Neutrophil (primary cell): ENCODE results near the gene NTN5.

Source experiments
- H3K27ac ChIP-seq: fragments of 200-600 bp; sonication (generic); 2 replicates; pipeline ENCODE4 v1.5.1; 2016; ENCODE audit warnings: mild to moderate bottlenecking, moderate library complexity
- H3K27me3 ChIP-seq: fragments of 200-600 bp; sonication (generic); 2 replicates; pipeline ENCODE4 v1.6.0; 2016; ENCODE audit warnings: mild to moderate bottlenecking
- H3K36me3 ChIP-seq: fragments of 200-600 bp; sonication (generic); 2 replicates; pipeline ENCODE4 v1.5.1; 2017
- H3K4me1 ChIP-seq, 2 experiments: fragments of 200-600 bp in 1 of 2; sonication (generic) in 1 of 2; 1 replicate in 1 of 2; 2 replicates in 1 of 2; pipeline versions ENCODE4 v1.5.1 to v1.6.1; 2013 to 2016; ENCODE audit warnings: low read depth in 1 of 2, low read length in 1 of 2, mild to moderate bottlenecking in 1 of 2, moderate library complexity in 1 of 2; ENCODE audit not compliant: control insufficient read depth in 1 of 2, insufficient read depth in 1 of 2
- H3K4me3 ChIP-seq, 2 experiments: fragments of 200-600 bp in 1 of 2; sonication (generic) in 1 of 2; 1 replicate in 1 of 2; 2 replicates in 1 of 2; pipeline ENCODE4 v1.5.1; 2013 to 2016; ENCODE audit warnings: low read depth in 1 of 2, low read length in 1 of 2, mild to moderate bottlenecking in 1 of 2, moderate library complexity in 1 of 2
- H3K9me3 ChIP-seq: fragments of 200-600 bp; sonication (generic); 2 replicates; pipeline ENCODE4 v1.5.1; 2016
- TF ChIP-seq, protein P1 (sequence below): fragments of 200-600 bp; sonication (generic); IDR thresholded peaks from 2 replicates; pipeline ENCODE4 v1.5.1; 2016; ENCODE audit warnings: antibody characterized with exemption

Gene NTN5

DNA sequence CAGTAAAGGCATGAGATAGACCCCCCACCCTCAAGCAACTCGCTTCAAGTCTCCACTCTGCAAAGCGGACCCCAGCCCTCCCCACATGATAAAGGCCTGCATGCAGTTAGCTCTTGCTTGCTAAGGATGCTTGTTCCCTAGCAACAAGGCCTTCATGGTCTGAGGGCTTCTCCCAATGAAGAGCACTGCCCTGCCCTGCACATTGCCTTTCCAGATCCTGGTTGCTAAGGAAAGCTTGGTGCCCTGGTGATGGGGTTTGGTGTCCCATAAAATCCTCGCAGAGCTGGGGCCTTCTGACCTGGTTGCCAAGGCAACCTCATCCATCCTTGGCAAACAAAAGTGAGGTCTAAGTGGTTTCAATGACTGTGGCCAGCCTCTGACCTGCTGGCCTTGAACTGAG lies 41.6 kb downstream of the NTN5 start:
- no peaks in the 10 kb centered on the region for H3K27me3 ChIP-seq
- H3K36me3 ChIP-seq, result peaks cover 54% of the 10 kb centered on the region
- H3K4me3 ChIP-seq, result no peak overlapping the region
- TF ChIP-seq, protein P1, sequence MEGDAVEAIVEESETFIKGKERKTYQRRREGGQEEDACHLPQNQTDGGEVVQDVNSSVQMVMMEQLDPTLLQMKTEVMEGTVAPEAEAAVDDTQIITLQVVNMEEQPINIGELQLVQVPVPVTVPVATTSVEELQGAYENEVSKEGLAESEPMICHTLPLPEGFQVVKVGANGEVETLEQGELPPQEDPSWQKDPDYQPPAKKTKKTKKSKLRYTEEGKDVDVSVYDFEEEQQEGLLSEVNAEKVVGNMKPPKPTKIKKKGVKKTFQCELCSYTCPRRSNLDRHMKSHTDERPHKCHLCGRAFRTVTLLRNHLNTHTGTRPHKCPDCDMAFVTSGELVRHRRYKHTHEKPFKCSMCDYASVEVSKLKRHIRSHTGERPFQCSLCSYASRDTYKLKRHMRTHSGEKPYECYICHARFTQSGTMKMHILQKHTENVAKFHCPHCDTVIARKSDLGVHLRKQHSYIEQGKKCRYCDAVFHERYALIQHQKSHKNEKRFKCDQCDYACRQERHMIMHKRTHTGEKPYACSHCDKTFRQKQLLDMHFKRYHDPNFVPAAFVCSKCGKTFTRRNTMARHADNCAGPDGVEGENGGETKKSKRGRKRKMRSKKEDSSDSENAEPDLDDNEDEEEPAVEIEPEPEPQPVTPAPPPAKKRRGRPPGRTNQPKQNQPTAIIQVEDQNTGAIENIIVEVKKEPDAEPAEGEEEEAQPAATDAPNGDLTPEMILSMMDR, result no peak
- no peaks in the 10 kb centered on the region for H3K9me3 ChIP-seq
- peaks cover 44 to 48% of the 10 kb centered on the region in 2 experiments for H3K4me1 ChIP-seq
- H3K27ac ChIP-seq, result peak overlapping the region; percentile 74

DNA sequence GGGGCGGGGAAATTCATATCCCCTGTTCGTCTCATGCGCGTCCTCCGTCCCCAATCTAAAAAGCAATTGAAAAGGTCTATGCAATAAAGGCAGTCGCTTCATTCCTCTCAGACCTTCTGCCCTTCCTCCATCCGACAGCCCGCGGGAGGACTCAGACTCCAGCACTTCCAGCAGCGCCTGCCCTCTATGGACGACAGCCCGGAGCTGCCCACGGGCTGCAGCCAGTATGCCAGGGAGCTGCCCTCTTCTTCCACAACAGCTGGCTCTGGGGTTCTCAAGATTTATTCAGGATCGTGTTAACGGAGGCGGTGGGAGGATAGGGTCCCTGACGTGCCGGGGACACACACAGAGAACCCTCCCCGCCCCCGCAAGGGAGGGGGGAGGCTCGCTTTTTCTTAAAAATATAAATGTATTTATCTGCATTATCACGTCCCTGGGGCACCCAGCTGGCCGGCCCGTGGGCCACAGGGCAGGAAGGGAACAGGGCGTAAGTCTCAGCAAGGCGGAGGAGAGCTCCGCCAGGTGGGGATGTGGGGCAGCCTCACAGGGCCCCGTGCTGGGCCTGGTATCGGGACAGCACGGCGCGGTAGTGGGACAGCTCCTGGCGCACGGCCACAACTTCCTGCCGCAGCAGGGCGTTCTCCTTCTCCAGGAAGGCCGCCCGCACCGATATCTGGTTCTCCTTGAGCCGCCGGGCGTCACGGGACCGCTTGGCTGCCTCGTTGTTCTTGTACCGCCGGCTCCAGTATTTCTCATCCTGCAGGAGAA lies 42.3 kb downstream of the NTN5 start:
- Histone ChIP-seq H3K9me3 (no peaks in the 10 kb centered on the region), H3K27ac (peak overlapping the region; percentile 74), H3K27me3 (no peaks in the 10 kb centered on the region), H3K36me3 (peaks cover 54% of the 10 kb centered on the region), H3K4me3 (peak overlapping the region in 1 of 2 experiments; percentile 24), H3K4me1 (peaks cover 37 to 42% of the 10 kb centered on the region in 2 experiments)
- TF ChIP-seq, protein P1, result no peak

DNA sequence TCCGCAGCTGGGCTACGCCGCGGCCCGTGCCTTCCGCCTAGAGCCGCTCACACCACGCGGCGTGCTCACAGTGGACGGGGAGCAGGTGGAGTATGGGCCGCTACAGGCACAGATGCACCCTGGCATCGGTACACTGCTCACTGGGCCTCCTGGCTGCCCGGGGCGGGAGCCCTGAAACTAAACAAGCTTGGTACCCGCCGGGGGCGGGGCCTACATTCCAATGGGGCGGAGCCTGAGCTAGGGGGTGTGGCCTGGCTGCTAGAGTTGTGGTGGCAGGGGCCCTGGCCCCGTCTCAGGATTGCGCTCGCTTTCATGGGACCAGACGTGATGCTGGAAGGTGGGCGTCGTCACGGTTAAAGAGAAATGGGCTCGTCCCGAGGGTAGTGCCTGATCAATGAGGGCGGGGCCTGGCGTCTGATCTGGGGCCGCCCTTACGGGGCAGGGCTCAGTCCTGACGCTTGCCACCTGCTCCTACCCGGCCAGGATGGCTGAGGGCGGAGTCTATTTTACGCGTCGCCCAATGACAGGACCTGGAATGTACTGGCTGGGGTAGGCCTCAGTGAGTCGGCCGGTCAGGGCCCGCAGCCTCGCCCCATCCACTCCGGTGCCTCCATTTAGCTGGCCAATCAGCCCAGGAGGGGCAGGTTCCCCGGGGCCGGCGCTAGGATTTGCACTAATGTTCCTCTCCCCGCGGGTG lies 43.1 kb downstream of the NTN5 start:
- Histone ChIP-seq H3K4me3 (no peak overlapping the region), H3K27ac (no peak overlapping the region), H3K36me3 (peaks cover 54% of the 10 kb centered on the region), H3K27me3 (no peaks in the 10 kb centered on the region), H3K4me1 (peaks cover 31 to 35% of the 10 kb centered on the region in 2 experiments), H3K9me3 (no peaks in the 10 kb centered on the region)
- TF ChIP-seq, protein P1, result no peak

DNA sequence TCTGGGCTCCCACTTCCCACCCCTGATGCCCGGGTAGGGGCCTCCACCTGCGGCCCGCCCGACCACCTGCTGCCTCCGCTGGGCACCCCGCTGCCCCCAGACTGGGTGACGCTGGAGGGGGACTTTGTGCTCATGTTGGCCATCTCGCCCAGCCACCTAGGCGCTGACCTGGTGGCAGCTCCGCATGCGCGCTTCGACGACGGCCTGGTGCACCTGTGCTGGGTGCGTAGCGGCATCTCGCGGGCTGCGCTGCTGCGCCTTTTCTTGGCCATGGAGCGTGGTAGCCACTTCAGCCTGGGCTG lies 43.6 kb downstream of the NTN5 start:
- no peaks in the 10 kb centered on the region for H3K9me3 ChIP-seq
- peaks cover 54% of the 10 kb centered on the region for H3K36me3 ChIP-seq
- no peak overlapping the region for H3K27ac ChIP-seq
- TF ChIP-seq, protein P1, result no peak
- H3K4me3 ChIP-seq, result no peak overlapping the region
- no peaks in the 10 kb centered on the region for H3K27me3 ChIP-seq
- peaks cover 30 to 34% of the 10 kb centered on the region in 2 experiments for H3K4me1 ChIP-seq

DNA sequence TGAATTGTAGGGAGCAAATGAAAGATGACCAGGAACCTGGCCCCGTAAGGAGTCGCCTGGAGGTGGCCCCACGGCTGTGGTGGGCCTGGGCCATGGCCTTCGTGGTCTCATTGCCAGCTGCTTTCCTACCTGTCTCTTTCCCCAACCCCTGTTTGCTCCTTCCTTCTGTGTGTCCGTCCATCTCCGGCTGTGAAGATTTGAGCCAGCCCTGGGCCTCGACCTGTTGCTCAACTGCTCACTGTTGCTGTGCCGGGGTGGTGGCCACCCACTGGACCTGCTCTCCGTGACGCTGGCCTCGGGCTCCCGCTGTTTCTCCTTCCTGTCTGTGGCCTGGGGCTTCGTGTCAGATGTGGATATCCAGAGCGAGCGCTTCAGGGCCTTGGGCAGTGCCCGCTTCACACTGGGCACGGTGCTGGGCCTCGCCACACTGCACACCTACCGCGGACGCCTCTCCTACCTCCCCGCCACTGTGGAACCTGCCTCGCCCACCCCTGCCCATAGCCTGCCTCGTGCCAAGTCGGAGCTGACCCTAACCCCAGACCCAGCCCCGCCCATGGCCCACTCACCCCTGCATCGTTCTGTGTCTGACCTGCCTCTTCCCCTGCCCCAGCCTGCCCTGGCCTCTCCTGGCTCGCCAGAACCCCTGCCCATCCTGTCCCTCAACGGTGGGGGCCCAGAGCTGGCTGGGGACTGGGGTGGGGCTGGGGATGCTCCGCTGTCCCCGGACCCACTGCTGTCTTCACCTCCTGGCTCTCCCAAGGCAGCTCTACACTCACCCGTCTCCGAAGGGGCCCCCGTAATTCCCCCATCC lies 44.1 kb downstream of the NTN5 start:
- no peak overlapping the region for H3K4me3 ChIP-seq
- H3K4me1 ChIP-seq, result peaks cover 28 to 34% of the 10 kb centered on the region in 2 experiments
- no peaks in the 10 kb centered on the region for H3K27me3 ChIP-seq
- H3K36me3 ChIP-seq, result peaks cover 54% of the 10 kb centered on the region
- H3K9me3 ChIP-seq, result no peaks in the 10 kb centered on the region
- TF ChIP-seq, protein P1, result no peak
- H3K27ac ChIP-seq, result no peak overlapping the region
